GM21390 (cell line): Measurements from ENCODE around the gene SULT4A1.

Source experiments
- ATAC-seq: cut with Tn5 transposase; IDR thresholded peaks from one replicate; pipeline ENCODE4 v1.9.1; 2021; ENCODE audit not compliant: unreplicated experiment

The SULT4A1 gene

DNA sequence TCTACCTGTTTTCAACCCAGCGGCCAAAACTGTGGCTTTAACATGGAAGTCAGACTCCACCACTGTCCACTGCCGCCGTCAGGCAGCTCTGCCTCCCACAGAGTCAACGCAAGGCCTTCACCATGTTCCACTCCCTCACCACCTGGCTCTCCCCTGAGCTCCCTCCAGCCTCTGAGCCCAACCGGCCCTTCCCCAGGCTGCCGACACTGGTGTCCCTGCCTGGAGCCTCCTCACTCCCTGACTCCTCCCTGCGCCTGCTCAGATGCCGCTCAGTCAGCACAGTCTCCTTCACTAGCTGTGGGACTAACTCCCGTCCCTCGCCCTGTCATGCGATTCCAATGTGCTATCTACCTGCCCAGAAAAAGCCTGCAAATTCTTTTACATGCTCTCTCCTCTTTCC lies 16.3 kb downstream of the SULT4A1 start:
- ATAC-seq, result no peak

DNA sequence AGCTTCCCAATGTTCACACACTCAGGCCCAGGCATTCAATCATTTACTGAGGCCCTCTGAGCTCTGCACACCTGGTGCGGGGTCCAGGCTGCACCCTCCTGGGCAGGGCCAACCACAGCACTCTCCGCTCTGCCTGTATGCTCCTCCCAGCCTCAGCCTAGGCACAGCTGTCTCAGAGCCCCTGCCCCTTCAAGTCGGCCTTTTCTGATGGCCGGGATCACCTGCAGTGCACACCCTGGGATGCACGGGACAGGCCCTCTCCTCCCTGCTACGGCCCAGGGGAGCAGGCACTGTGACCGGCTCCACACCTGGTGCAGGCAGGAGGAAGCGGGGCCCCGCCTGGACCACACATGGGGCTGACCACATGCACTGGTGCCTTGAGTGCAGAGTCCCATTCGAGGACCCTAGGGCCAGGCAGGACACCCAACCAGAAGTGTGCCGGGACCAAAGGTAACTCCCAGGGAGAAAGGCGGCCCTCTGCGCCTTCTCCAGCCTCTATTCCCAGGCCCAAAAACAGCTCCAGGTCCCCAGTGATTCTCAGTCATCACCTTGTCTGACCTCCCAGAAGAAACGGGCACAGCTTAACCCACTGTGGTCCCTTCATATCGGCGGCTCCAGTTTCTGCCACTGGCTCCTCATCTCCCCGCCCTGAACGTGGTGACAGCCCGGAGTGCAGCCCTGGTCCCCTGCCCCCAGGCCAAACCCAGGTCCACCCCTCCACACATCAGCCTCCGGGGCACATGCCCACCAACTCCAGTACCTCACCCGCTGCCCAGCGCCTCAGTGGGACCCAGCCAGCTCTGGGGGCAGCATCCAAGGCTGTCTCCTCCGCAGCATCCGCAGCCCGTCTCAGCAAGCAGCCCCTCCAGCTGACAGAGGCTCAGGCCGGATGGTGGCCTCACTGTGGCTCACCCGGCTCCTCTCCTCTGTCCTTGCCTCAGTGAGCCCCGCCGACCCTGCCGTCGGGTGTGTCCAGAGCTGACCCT lies 17.5 kb downstream of the SULT4A1 start:
- ATAC-seq, result no peak

GRCh38 chr22:43843783-43844530 lies 18.4 kb downstream of the SULT4A1 start:
- no peak for ATAC-seq

- ATAC-seq, result no peak
Observed at GRCh38 chr22:43841742-43842141, 20.6 kb downstream of the SULT4A1 start.

DNA sequence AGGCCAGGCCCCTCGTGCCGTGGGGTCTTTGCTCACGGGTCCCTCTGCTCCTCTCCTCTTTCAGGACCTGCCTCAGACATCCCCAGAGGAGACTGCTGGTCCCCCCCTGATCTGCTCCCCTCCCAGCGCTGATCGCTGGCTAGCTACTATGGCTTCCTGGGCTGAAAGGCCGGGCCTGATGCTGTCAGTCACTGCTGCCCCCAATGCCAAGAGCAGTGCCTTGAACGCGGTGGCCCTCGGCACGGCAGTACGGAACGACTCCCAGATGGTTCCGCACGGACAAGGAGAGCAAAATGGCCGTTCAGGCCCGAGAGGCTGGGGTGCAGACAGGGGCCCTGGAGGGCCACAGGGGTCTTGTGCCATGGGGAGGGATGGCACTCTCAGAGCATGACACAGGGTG lies 21.5 kb downstream of the SULT4A1 start:
- no peak for ATAC-seq

GRCh38 chr22:43840431-43840830 lies 21.9 kb downstream of the SULT4A1 start:
- ATAC-seq, result no peak

GRCh38 chr22:43839781-43840180 lies 22.5 kb downstream of the SULT4A1 start:
- ATAC-seq, result no peak

DNA sequence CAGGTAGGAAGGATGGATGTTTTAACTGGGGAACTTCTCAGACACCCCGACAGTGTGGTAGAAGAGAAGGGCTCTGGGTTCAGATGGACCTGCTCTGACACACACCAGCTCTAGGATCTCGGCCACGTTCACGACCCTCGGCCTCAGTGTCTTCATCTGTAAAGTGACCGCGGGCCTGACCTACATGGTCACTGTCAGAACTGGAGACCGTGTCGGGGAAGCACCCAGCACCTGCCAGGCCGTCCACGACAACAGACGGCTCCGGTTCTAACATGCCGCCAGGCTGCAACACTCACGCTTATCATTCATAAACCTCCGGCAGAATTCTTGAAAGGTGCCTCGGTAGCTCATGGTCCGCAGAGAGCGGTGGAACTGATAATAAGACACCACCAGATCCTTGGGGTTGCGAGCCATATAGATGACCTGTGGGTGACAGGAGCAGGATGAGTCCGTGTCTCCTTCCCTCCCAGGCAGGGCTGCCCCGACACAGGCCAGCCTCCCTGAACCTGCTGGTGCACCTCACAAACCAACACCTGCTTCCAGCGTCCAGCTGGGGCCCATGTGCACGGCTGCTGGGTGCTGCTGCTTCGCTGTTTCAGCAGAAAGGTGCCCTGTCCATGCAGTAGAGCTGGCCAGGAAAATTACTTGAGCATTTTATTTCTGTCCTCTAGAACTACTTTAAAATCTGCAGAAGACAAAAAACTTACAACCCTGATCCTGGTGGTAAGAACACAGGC lies 23.6 kb downstream of the SULT4A1 start:
- no peak for ATAC-seq

GRCh38 chr22:43838161-43838560 lies 24.2 kb downstream of the SULT4A1 start:
- ATAC-seq, result no peak

GRCh38 chr22:43837666-43838065 lies 24.6 kb downstream of the SULT4A1 start:
- ATAC-seq, result no peak

- ATAC-seq, result no peak
Observed at GRCh38 chr22:43835736-43836135, 26.6 kb downstream of the SULT4A1 start.

DNA sequence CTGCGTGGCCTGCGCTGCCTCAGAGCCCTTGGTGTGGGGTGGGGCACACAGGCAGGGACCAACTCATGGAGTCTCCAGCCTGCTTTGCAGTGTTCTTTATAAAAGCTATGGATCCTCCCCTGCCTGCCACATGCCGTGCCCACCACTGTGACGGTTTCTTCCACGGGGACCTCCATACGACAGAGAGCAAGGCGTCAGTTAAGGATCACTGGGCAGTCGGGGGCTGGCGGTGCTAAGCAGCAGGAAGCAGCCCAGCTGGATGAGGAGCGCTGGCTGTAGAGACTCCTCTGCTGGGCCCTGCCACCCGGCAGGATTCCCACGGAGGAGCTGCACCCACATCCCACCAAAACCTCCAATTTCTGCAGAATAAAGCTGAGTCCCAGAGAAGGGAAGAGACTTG lies 27.1 kb downstream of the SULT4A1 start:
- no peak for ATAC-seq

GRCh38 chr22:43833286-43834240 lies 28.8 kb downstream of the SULT4A1 start:
- ATAC-seq, result no peak

GRCh38 chr22:43832393-43833265 lies 29.7 kb downstream of the SULT4A1 start:
- no peak for ATAC-seq

- no peak for ATAC-seq
Observed at GRCh38 chr22:43831561-43832392, 30.5 kb downstream of the SULT4A1 start.

- ATAC-seq, result no peak
Observed at GRCh38 chr22:43830931-43831560, 31.3 kb downstream of the SULT4A1 start.

- no peak for ATAC-seq
Observed at GRCh38 chr22:43829904-43830851, 32.1 kb downstream of the SULT4A1 start.
